Measurements from ENCODE around the gene NXPE1. TPM values are rescaled to one million over a fixed set of nuclear protein-coding genes. Genes with fewer than 3 reads are reported as not detected.

The NXPE1 gene
- total RNA-seq, 1 experiment from 2014 or later, result not detected

GRCh38 chr11:114564831-114565230 lies 5.2 kb upstream of the NXPE1 start:
- POLR2A ChIA-PET (ENCODE audit: unreplicated experiment), result no interaction called here

DNA sequence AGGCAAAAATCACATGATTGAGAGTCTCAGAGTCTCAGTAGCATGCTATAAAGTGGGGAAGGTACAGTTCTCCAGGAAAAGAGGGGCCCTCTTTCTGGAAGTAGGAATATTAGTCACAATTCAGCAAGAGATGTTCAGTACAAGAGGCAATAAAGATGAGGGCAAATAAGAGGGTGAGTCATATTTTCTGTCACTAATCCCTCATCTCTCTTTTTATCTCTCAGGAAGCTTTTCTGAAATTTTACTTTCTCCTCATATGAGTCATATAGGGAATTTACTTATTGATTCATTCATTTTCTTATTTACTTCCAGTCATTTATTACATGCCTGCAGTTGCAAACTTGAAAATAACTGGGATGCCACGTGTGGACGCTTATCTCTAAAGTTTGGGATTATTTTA lies 3.4 kb upstream of the NXPE1 start:
- Histone ChIP-seq H3K4me2 (ENCODE audit: low read length) (peak overlapping the region; percentile 80), H3K79me2 (ENCODE audit: low read length) (no peaks in the 10 kb centered on the region), H4K20me1 (ENCODE audit: low read length) (no peaks in the 10 kb centered on the region), H3K27ac (ENCODE audit: low read length) (peak overlapping the region; percentile 95), H3K9me2 (replicated peaks; ENCODE audit: low read length) (no peaks in the 10 kb centered on the region), H3K4me1 (ENCODE audit: insufficient read depth, low read length) (peaks cover 18% of the 10 kb centered on the region), H3K36me3 (ENCODE audit: low read depth, low read length) (no peaks in the 10 kb centered on the region), H2AFZ (ENCODE audit: low read length) (no peak overlapping the region), H3K4me3 (ENCODE audit: low read length) (peak overlapping the region; percentile 43), H3K9me3 (ENCODE audit: low read length) (no peaks in the 10 kb centered on the region), H3K9ac (ENCODE audit: low read length) (peak overlapping the region; percentile 67), H3F3A (ENCODE audit: low read length, unreplicated experiment) (peaks cover 3% of the 10 kb centered on the region), H3K27me3 (ENCODE audit: low read length) (no peaks in the 10 kb centered on the region)
- intact Hi-C loops (cut with micrococcal nuclease), result loop anchor here (2.0 to 5.0 kb wide), 2 partner anchors 122 to 161 kb away; partner anchors contain the start of genes C11orf71 and RBM7
- no TSS peak for BruUV-seq (replicated peaks)
- peak; percentile 89 for ATAC-seq
- CTCF ChIA-PET, result no interaction called here
- DNase-seq, result peak; percentile 88
- TF ChIP-seq CTCF (conservative IDR thresholded peaks at IDR 0.05; ENCODE audit: low read depth, low read length) (no peak), EZH2phosphoT487 (IDR thresholded peaks at IDR 0.05; ENCODE audit: borderline replicate concordance, low read length) (no peak), EZH2 (IDR thresholded peaks at IDR 0.05; ENCODE audit: low read length, unreplicated experiment) (no peak)
- POLR2A ChIA-PET (ENCODE audit: unreplicated experiment), result no interaction called here

More at GRCh38 chr11:114564831-114565230, 5.2 kb upstream of the NXPE1 start:
- Histone ChIP-seq H3K27ac (ENCODE audit: low read length) (no peak overlapping the region), H3K27me3 (ENCODE audit: low read length) (no peaks in the 10 kb centered on the region), H3K9ac (ENCODE audit: low read length) (no peak overlapping the region), H3K36me3 (ENCODE audit: low read depth, low read length) (no peaks in the 10 kb centered on the region), H2AFZ (ENCODE audit: low read length) (no peak overlapping the region), H3K4me3 (ENCODE audit: low read length) (no peak overlapping the region), H3K9me3 (ENCODE audit: low read length) (no peaks in the 10 kb centered on the region), H4K20me1 (ENCODE audit: low read length) (no peaks in the 10 kb centered on the region), H3F3A (ENCODE audit: low read length, unreplicated experiment) (peaks cover 3% of the 10 kb centered on the region), H3K4me2 (ENCODE audit: low read length) (no peak overlapping the region), H3K9me2 (replicated peaks; ENCODE audit: low read length) (no peaks in the 10 kb centered on the region), H3K79me2 (ENCODE audit: low read length) (no peaks in the 10 kb centered on the region), H3K4me1 (ENCODE audit: insufficient read depth, low read length) (peaks cover 18% of the 10 kb centered on the region)
- TF ChIP-seq CTCF (conservative IDR thresholded peaks at IDR 0.05; ENCODE audit: low read depth, low read length), result no peak
- TF ChIP-seq EZH2 (IDR thresholded peaks at IDR 0.05; ENCODE audit: low read length, unreplicated experiment), result no peak
- TF ChIP-seq EZH2phosphoT487 (IDR thresholded peaks at IDR 0.05; ENCODE audit: borderline replicate concordance, low read length), result no peak
- intact Hi-C loops (cut with micrococcal nuclease), result loop anchor here (5.0 kb wide), 1 partner anchor 163 kb away; the partner anchor contains the start of genes C11orf71 and RBM7
- DNase-seq (no peak), ATAC-seq (no peak)
- CTCF ChIA-PET, result no interaction called here
- no TSS peak for BruUV-seq (replicated peaks)

GRCh38 chr11:114562166-114562916 lies 2.7 kb upstream of the NXPE1 start:
- peak overlapping the region; percentile 67 for H3K9ac ChIP-seq (ENCODE audit: low read length)
- peak; percentile 57 for ATAC-seq

More at GRCh38 chr11:114562166-114562916, 2.7 kb upstream of the NXPE1 start:
- H3K9me3 ChIP-seq (ENCODE audit: low read length), result no peaks in the 10 kb centered on the region
- TF ChIP-seq CTCF (conservative IDR thresholded peaks at IDR 0.05; ENCODE audit: low read depth, low read length) (no peak), EZH2phosphoT487 (IDR thresholded peaks at IDR 0.05; ENCODE audit: borderline replicate concordance, low read length) (no peak), EZH2 (IDR thresholded peaks at IDR 0.05; ENCODE audit: low read length, unreplicated experiment) (no peak)
- H4K20me1 ChIP-seq (ENCODE audit: low read length), result no peaks in the 10 kb centered on the region
- no peaks in the 10 kb centered on the region for H3K27me3 ChIP-seq (ENCODE audit: low read length)
- ChIA-PET CTCF (interaction anchor here (0.6 kb wide), 1 partner anchor 547 kb away, joined by 3 read pairs; no protein-coding TSS in a partner anchor), POLR2A (ENCODE audit: unreplicated experiment) (interaction anchor here (0.7 kb wide), 1 partner anchor 116 kb away, joined by 5 read pairs; the partner anchor contains the start of gene NXPE2)
- H3K4me1 ChIP-seq (ENCODE audit: insufficient read depth, low read length), result peaks cover 18% of the 10 kb centered on the region
- H3K4me3 ChIP-seq (ENCODE audit: low read length), result peak overlapping the region; percentile 43
- H3K36me3 ChIP-seq (ENCODE audit: low read depth, low read length), result no peaks in the 10 kb centered on the region
- H3K9me2 ChIP-seq (replicated peaks; ENCODE audit: low read length), result no peaks in the 10 kb centered on the region
- no peaks in the 10 kb centered on the region for H3K79me2 ChIP-seq (ENCODE audit: low read length)
- H3F3A ChIP-seq (ENCODE audit: low read length, unreplicated experiment), result peaks cover 3% of the 10 kb centered on the region
- BruUV-seq (replicated peaks), result no TSS peak
- intact Hi-C loops (cut with micrococcal nuclease), result loop anchor here (2.0 to 5.0 kb wide), 2 partner anchors 122 to 160 kb away; partner anchors contain the start of genes C11orf71 and RBM7
- no peak overlapping the region for H2AFZ ChIP-seq (ENCODE audit: low read length)
- H3K4me2 ChIP-seq (ENCODE audit: low read length), result peak overlapping the region; percentile 80
- H3K27ac ChIP-seq (ENCODE audit: low read length), result peak overlapping the region; percentile 95
- DNase-seq, result peak; percentile 73
